Duodenal mucosa (tissue), 2 donors: Measurements from ENCODE around the gene TLCD2.

Experiments used
- H3K27ac ChIP-seq: one replicate; pipeline ENCODE4 v1.7.0; 2013; ENCODE audit warnings: low read depth, low read length
- H3K27me3 ChIP-seq, 2 donors: one replicate each; pipeline ENCODE4 v1.7.0; 2013; ENCODE audit warnings: low read length in 2 of 2, control low read depth in 1 of 2; ENCODE audit not compliant: insufficient read depth in 2 of 2, control insufficient read depth in 1 of 2
- H3K36me3 ChIP-seq, 2 donors: one replicate each; pipeline ENCODE4 v1.7.0; 2013; ENCODE audit warnings: low read length in 2 of 2, control low read depth in 1 of 2; ENCODE audit not compliant: insufficient read depth in 2 of 2, control insufficient read depth in 1 of 2
- H3K4me1 ChIP-seq, 2 donors: one replicate each; pipeline ENCODE4 v1.7.0; 2013; ENCODE audit warnings: low read length in 2 of 2, control low read depth in 1 of 2; ENCODE audit not compliant: insufficient read depth in 2 of 2, control insufficient read depth in 1 of 2
- H3K4me3 ChIP-seq, 2 donors: one replicate each; pipeline ENCODE4 v1.7.0; 2013; ENCODE audit warnings: low read length in 2 of 2, low read depth in 1 of 2
- H3K9ac ChIP-seq, 2 donors: one replicate each; pipeline ENCODE4 v1.7.0; 2013; ENCODE audit warnings: low read length in 2 of 2, low read depth in 1 of 2
- H3K9me3 ChIP-seq, 2 donors: one replicate each; pipeline ENCODE4 v1.7.0; 2013; ENCODE audit warnings: low read length in 2 of 2, control low read depth in 1 of 2; ENCODE audit not compliant: control insufficient read depth in 1 of 2

Gene TLCD2

DNA sequence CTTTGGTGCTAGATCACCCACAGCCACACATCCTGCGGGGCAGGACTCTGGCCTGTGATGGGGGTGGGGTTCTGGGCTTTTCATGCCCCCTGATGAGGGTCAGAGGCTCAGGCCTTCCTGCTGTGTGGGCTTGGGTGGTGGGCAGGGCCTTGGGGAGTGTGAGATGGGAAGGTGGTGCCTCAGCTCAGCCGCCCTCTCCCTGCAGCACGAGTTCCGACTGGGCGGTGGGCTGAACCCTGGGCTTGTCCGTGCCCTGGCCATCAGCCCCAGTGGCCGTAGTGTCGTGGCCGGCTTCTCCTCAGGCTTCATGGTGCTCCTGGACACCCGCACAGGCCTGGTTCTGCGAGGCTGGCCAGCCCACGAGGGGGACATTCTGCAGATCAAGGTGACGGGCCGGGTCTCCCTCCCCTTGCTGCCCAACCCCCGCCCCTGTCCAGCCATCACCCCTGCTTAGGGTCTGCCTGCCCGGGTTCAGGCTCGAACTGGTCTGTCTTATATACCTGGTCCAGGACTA lies 25.7 kb upstream of the TLCD2 start:
- Histone ChIP-seq H3K4me3 (no peak overlapping the region), H3K36me3 (peaks cover 5 to 37% of the 10 kb centered on the region in 2 donors), H3K27ac (no peak overlapping the region)

DNA sequence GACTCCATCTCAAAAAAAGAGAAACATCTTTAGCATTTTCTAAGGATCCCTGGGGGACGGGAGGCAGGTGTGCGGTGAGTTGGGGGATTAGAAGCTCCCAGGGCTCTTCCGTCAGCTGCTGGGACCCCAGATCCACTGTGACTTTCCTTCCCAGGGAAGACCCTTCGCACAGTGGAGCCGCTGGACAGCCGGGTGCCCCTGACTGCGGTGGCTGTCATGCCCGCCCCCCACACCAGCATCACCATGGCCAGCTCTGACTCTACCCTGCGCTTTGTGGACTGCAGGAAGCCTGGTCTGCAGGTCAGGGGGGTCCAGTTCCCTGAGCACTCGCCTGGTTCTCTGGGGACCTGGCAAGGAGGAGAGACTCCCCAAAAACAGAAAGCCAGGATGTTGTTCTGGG lies 25.2 kb upstream of the TLCD2 start:
- no peak overlapping the region for H3K9ac ChIP-seq
- H3K9me3 ChIP-seq: no peaks in the 10 kb centered on the region
- peaks cover 5 to 37% of the 10 kb centered on the region in 2 donors for H3K36me3 ChIP-seq
- H3K27me3 ChIP-seq: no peaks in the 10 kb centered on the region
- H3K27ac ChIP-seq: no peak overlapping the region
- peaks cover 11 to 12% of the 10 kb centered on the region in 2 donors for H3K4me1 ChIP-seq
- H3K4me3 ChIP-seq: no peak overlapping the region

More for the DNA sequence above, 25.7 kb upstream of the TLCD2 start:
- H3K27me3 ChIP-seq: no peaks in the 10 kb centered on the region
- no peaks in the 10 kb centered on the region for H3K9me3 ChIP-seq
- no peak overlapping the region for H3K9ac ChIP-seq
- H3K4me1 ChIP-seq: peaks cover 8 to 11% of the 10 kb centered on the region in 2 donors

DNA sequence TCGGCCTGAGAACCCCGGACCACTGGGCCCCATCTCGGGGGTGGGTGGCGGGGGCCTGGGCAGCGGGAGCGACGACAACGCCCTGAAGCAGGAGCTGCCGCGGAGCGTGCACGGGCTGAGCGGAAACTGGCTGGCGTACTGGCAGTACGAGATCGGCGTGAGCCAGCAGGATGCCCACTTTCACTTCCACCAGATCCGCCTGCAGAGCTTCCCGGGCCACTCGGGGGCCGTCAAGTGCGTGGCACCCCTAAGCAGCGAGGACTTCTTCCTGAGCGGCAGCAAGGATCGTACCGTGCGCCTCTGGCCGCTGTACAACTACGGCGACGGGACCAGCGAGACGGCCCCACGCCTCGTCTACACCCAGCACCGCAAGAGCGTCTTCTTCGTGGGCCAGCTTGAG lies 23.6 kb upstream of the TLCD2 start:
- Histone ChIP-seq H3K27ac (no peak overlapping the region), H3K4me3 (no peak overlapping the region), H3K4me1 (peaks cover 11 to 12% of the 10 kb centered on the region in 2 donors), H3K36me3 (peaks cover 5 to 40% of the 10 kb centered on the region in 2 donors), H3K9me3 (no peaks in the 10 kb centered on the region), H3K9ac (no peak overlapping the region), H3K27me3 (no peaks in the 10 kb centered on the region)

DNA sequence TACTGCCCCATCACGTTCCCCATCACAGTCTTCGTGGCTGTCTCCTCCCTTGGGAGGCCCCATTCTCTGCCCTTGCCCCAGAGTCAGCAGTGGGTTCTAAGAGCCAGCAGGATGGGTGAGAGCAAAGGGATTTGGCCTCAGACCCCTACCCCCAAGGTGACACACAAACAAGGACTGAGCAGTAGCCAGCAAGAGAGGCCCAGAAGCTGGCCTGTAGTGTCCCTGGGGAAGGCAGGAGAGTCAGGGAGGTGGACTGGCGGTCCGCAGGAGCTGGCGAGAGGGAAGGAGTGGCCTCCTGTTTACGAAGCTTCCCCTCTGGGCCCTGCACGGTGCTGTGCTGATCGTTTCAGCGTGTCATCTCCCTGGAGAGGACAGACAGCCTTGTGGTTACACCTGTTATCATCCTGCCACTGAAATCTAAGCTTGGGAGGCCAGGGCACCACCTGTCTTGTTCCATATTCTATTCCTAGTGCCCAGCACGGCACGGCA lies 22.7 kb upstream of the TLCD2 start:
- Histone ChIP-seq H3K36me3 (peaks cover 3 to 45% of the 10 kb centered on the region in 2 donors), H3K4me3 (no peak overlapping the region), H3K9ac (no peak overlapping the region), H3K27ac (no peak overlapping the region), H3K27me3 (no peaks in the 10 kb centered on the region), H3K4me1 (peaks cover 11 to 12% of the 10 kb centered on the region in 2 donors), H3K9me3 (no peaks in the 10 kb centered on the region)

DNA sequence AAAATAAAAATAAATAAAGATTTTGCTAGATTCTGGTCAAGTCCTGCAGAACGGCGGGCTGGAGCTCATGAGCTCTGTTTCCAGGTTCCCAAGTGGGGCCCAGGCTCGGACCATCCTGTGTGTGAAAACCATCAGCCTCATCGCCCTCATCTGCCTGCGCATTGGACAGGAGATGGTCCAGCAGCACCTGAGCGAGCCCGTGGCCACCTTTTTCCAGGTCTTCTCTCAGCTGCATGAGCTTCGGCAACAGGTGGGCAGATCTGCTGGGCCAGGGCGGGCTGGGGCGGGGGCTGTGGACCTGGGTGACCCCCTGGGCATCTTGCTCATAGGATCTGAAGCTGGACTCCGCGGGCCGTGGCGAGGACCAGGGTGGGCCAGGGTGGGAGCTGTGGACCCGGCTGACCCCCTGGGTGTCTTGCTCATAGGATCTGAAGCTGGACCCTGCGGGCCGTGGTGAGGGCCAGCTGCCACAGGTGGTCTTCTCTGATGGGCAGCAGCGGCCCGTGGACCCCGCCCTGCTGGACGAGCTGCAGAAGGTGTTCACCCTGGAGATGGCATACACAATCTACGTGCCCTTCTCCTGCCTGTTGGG lies 22.2 kb upstream of the TLCD2 start:
- Histone ChIP-seq H3K4me3 (no peak overlapping the region), H3K4me1 (peaks cover 11 to 13% of the 10 kb centered on the region in 2 donors), H3K9me3 (no peaks in the 10 kb centered on the region), H3K27me3 (no peaks in the 10 kb centered on the region), H3K27ac (no peak overlapping the region), H3K9ac (no peak overlapping the region), H3K36me3 (peaks cover 0 to 45% of the 10 kb centered on the region in 2 donors)

DNA sequence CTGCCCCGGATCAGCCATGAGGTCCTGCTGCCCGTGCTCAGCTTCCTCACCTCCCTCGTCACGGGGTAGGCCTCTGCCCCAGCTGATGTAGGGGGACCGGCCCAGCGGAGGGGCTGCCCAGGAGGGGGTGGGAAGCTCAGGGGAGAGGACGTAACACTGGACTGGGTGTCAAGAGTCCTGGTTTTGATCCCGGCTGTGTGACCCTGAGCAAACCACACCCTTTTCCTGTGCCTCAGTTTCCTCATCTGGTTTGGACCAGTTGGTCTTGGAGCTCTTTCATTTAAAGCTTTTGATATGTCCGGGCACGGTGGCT lies 21.0 kb upstream of the TLCD2 start:
- no peak overlapping the region for H3K4me3 ChIP-seq
- peaks cover under 1 to 7% of the 10 kb centered on the region in 2 donors for H3K4me1 ChIP-seq
- H3K9me3 ChIP-seq: no peaks in the 10 kb centered on the region
- H3K36me3 ChIP-seq: peaks cover 4 to 45% of the 10 kb centered on the region in 2 donors
- no peaks in the 10 kb centered on the region for H3K27me3 ChIP-seq
- H3K9ac ChIP-seq: no peak overlapping the region
- no peak overlapping the region for H3K27ac ChIP-seq

DNA sequence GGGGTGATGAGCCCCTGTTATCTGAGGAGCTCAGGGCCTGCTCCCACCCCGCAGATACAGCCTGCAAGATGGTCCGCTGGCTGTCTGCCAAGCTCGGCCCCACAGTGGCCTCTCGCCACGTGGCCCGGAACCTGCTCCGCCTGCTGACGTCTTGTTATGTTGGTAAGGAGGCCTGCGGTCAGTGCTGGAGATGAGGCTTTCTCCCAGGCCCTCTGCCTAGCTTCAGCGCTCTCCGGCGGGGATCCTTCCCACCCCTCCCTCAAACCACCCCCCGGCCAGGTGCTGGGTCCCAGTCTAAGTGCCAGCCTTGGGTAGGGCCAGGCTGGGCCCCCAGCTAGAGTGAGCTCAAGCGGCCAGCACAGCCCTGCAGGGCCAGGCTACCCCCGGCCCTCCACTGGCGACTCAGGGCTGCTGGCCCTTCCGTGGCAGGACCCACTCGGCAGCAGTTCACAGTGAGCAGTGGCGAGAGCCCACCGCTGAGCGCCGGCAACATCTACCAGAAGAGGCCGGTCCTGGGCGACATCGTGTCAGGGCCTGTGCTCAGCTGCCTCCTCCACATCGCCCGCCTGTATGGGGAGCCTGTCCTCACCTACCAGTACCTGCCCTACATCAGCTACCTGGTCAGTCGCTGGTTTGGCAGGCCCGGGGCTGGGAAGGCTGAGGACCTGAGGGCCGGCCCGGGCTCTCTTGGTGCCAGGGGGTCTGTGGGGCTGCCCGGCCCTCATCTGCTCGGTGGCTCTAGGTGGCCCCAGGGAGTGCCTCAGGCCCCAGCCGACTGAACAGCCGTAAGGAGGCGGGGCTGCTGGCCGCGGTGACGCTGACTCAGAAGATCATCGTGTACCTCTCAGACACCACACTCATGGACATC lies 20.4 kb upstream of the TLCD2 start:
- no peaks in the 10 kb centered on the region for H3K9me3 ChIP-seq
- H3K4me1 ChIP-seq: peaks cover 5 to 11% of the 10 kb centered on the region in 2 donors
- H3K4me3 ChIP-seq: no peak overlapping the region
- H3K9ac ChIP-seq: peak overlapping the region in 1 of 2 donors; percentile 18
- peak overlapping the region; percentile 80 for H3K27ac ChIP-seq
- H3K36me3 ChIP-seq: peaks cover 4 to 43% of the 10 kb centered on the region in 2 donors
- no peaks in the 10 kb centered on the region for H3K27me3 ChIP-seq

DNA sequence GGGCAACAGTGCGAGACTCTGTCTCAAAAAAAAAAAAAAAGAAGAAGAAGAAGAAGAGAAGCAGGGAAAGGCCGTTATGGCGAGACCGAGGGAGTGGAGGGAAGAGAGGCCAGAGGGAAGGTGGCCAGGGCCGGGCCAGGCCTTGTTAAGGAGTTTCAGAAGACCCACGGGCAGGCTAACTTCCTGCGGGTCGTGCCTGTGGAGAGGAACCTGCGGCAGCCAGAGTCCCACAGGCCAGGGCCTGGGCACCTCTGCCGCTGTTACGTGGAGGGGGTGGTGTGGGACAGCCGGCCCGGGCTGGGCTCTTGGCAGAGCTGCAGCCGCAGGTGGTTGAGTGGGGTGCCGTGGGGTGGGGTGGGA lies 19.8 kb upstream of the TLCD2 start:
- H3K9ac ChIP-seq: no peak overlapping the region
- peaks cover 4 to 39% of the 10 kb centered on the region in 2 donors for H3K36me3 ChIP-seq
- peaks cover 9 to 17% of the 10 kb centered on the region in 2 donors for H3K4me1 ChIP-seq
- H3K4me3 ChIP-seq: no peak overlapping the region
- H3K9me3 ChIP-seq: no peaks in the 10 kb centered on the region
- peak overlapping the region; percentile 42 for H3K27ac ChIP-seq
- no peaks in the 10 kb centered on the region for H3K27me3 ChIP-seq

DNA sequence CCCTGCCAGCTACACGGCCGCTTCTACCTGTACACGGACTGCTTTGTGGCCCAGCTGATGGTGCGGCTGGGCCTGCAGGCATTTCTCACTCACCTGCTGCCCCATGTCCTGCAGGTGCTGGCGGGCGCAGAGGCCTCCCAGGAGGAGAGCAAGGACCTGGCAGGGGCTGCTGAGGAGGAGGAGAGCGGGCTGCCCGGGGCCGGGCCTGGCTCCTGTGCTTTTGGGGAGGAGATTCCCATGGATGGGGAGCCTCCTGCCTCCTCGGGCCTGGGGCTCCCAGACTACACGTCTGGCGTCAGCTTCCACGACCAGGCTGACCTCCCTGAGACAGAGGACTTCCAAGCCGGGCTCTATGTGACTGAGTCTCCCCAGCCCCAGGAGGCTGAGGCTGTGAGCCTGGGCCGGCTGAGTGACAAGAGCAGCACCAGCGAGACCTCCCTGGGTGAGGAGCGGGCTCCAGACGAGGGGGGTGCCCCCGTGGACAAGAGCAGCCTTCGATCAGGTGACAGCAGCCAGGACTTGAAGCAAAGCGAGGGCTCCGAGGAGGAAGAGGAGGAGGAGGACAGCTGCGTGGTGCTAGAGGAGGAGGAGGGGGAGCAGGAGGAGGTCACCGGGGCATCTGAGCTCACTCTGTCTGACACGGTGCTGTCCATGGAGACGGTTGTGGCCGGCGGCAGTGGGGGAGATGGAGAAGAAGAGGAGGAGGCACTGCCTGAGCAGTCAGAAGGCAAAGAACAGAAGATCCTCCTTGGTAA lies 17.9 kb upstream of the TLCD2 start:
- H3K27me3 ChIP-seq: no peaks in the 10 kb centered on the region
- peaks cover 15 to 23% of the 10 kb centered on the region in 2 donors for H3K4me1 ChIP-seq
- no peak overlapping the region for H3K27ac ChIP-seq
- no peaks in the 10 kb centered on the region for H3K9me3 ChIP-seq
- H3K9ac ChIP-seq: no peak overlapping the region
- no peak overlapping the region for H3K4me3 ChIP-seq
- H3K36me3 ChIP-seq: peaks cover 4 to 31% of the 10 kb centered on the region in 2 donors
